Erythroblast (primary cell): ENCODE data around the gene STYK1.
A peak's percentile ranks its signal among the peaks of the same experiment; 100 is the strongest.

Experiments used
- DNase-seq, 2 experiments: peaks; one replicate each; lab custom pipeline; 2025; lab: John Stamatoyannopoulos, UW
- GATA1 ChIP-seq: IDR thresholded peaks from 2 replicates; pipeline ENCODE4 v1.6.1; 2011; ENCODE audit warnings: low read depth, mild to moderate bottlenecking, control low read depth, low read length, moderate library complexity
- POLR2A ChIP-seq: IDR thresholded peaks from 2 replicates; pipeline ENCODE4 v1.6.1; 2011; ENCODE audit warnings: mild to moderate bottlenecking, low read length

Gene STYK1, protein sequence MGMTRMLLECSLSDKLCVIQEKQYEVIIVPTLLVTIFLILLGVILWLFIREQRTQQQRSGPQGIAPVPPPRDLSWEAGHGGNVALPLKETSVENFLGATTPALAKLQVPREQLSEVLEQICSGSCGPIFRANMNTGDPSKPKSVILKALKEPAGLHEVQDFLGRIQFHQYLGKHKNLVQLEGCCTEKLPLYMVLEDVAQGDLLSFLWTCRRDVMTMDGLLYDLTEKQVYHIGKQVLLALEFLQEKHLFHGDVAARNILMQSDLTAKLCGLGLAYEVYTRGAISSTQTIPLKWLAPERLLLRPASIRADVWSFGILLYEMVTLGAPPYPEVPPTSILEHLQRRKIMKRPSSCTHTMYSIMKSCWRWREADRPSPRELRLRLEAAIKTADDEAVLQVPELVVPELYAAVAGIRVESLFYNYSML

DNA sequence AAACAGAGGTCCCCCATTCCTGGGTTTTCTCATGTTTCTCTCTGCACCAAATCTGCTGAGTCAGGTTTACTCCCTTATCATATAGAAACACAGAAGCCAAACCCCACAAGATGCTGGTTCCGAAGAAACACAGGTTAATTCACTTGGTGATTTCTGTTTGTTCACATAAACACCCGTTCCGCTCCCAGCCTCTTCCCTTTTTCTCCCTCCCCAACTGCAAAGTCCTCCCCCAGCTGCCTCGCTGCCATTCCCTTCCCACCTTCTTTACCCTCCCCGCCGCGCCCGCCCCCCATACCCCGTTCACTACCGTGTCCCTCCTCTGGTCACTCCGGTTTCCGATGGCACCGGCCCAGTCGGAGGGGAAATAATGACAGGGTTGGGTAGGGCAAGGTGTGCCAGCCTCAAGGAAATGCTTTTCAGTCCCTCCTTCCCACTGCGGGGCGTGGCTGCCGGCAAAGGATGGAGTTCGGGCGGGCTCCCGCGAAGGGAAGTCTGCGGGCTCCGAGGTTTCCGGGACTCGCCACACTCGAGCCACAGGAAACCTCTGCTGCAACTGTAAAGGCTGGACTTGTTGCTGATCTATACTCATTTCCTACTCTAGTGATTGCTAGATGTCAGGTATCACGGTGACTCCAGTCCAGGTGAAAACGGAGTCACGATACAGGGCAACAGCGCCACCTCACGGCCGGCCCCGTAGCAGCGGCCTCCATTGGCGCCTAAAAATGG, at the start of gene STYK1:
TSS of gene STYK1 (minus strand) at position 394 of the 726 bp plus-strand sequence. CDS start 39,434 bp downstream, outside the sequence.
- TF ChIP-seq GATA1 (no peak), POLR2A (no peak)
- peak; percentile 78 to 81 for DNase-seq

DNA sequence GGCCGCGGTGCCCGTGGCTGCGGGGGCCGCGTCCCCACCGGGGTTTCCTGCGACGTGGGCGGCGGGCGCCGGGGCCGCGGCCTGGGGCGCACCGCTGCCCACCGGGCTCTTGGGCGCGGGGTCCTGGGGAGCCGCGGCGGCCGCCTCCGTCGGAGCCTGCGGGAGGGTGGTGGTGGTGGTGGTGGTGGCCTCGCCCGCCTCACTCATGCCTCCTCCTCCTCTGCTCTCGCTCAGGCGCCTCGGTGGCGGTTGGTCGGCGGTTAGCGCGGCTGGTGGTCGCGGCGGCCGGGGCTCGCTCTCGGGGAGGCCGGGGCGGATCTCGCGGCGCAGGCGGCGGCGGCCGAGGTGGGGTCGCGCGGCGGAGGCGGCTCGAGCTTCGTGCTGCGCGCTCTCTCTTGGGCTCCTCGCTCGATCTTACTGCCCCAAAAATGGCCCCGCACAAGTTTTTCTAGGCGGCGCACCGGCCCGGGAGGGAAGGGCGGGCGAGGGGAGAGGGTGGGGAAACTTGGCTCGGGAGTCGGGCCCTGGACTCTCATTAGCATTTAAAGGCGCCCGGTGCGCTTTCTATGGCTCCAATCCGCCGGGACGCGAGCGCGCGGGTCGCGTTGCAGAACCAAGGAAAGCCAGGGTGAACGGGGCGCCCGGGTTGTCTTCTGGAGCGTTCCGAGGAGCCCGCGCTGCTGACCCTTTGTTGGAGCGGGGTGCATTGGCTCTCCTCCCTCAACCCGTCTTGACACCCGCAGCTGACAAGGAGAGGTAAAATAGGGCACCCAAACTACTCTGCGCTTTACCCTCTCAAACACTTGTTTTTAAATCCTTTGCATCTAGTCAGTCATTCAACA, 49.3 kb upstream of the STYK1 start, which contains the start of gene YBX3:
TSS of gene YBX3 (minus strand) at position 419 of the 842 bp plus-strand sequence. CDS start at position 207, 212 bp downstream.
- DNase-seq, result peak; percentile 83 to 88
- TF ChIP-seq GATA1 (no peak), POLR2A (no peak)

DNA sequence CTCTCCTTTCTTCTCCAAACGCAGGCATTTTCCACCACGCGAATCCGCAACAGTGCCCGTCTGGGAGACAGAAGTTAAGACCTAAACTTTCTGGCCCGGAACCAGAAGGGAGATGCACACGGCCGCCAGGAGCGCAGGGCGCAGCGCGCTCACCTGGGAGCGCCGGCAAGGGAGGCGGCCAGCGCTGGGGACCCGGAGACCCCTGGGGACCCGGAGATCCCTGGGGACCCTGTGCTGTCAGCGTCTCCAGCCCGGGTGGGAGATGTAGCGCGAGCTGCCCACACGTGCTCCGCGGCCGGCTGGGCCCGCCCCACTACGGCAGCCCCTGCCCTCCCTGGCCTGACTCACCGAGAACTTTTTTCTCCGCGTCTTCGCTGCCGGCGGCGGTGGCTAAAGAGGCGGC, 48.7 kb upstream of the STYK1 start:
- TF ChIP-seq GATA1 (no peak), POLR2A (no peak)
- peak; percentile 77 to 84 for DNase-seq

GRCh38 chr12:10721651-10722501, 48.0 kb upstream of the STYK1 start:
- no peak for TF ChIP-seq GATA1
- TF ChIP-seq POLR2A, result peak; percentile 43
- DNase-seq, result peak; percentile 70 to 78

DNA sequence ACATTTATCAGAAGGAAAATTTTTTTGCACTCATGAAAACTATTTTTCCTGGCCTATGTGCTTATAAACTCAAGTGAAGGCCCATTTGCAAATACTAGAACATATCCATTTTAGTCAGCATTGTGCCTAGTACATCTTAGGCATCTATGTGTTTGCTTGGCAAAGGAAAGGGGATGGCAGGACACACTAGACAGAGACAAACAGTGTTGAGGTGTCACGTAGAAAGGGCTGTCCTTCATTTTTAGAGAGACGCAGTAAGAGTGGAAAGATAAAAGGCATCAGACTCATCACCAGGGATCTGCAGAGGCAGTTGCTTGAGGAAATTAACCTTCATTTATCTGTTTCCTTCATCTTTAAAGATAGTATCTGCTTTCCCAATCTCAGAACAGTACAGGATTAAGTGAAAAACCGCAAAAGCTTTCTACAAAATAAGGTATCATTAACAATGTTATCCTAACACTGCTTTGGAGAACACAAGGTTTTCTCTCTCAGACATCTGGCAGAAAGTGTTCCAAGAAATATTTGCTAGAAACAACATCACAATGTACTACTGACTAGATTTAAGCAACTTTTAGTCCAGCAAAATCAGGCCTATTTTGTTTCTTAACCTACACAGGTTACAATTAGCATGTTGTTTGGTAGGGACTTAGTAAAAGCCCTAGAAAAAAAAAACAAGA, 47.3 kb upstream of the STYK1 start:
- TF ChIP-seq POLR2A (no peak), GATA1 (no peak)
- DNase-seq, result peak; percentile 4 to 24

DNA sequence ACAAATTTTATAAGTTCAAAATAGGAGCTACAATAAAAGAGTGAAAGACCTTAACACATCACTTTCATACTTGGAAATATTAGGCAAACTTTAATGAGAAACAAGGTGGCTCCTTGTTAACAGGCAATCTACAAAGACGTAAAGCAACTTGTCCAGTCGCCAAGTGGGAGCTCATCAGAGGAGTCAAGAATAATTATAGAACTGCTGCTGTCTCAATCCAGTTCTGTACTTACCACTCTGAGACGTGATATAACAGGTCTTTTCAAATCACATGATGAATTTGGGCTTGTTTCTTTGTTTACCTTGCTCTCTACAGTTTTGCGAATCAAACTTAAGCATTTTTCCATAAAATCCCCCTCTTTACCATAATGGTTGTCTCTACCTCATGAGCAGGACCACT, 45.6 kb upstream of the STYK1 start:
- TF ChIP-seq POLR2A (no peak), GATA1 (no peak)

GRCh38 chr12:10718279-10718821, 44.5 kb upstream of the STYK1 start:
- DNase-seq, result no peak
- TF ChIP-seq GATA1 (no peak), POLR2A (no peak)

More for the DNA sequence above, 45.6 kb upstream of the STYK1 start:
- peak in 1 of 2 experiments; percentile 6 for DNase-seq

DNA sequence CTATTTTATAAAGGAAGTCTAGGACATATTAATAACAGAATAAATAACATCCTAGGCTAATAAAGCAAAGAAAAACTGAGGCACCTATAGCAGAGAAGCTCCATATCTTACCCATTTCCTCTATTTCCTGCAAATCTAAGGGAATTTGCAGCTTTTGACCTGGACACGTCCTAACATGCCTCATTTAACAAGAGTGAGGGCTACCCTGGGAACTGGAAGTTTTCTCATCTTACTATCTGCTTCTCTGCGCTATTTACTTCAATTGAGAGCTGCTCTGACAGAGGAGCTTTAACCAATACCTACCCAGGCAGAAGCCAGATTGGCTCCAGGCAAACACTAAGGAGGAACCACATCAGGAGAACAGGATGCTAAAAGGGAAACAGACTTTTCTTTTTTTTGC, 43.6 kb upstream of the STYK1 start:
- DNase-seq, result no peak

DNA sequence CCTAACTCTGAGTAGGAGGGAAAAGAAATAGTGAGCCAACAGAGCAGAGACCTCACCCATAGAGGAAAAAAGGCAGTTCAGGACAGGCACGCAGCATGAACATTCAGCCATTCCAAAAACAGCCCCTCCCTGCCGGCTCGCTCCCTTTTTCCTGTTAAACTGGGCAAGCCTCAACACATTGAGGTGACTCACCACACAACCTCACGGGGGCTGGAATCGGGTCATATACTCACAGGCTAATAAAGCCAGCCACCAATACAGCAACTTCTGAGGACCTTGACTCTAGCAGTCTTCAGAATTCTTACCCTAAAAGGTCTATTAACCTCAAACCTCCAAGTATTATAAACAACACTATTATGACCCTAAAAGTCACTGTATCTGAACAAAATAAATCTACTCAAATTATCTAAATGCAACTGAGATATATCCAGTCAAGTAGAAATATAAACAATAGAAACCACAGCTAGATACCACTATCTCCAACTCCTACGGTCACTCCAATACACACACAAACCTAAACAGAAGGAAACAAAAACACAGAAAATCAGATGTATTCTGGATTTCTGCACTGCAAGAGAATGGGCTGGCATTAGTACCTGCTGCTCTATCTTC, 43.0 kb upstream of the STYK1 start:
- no peak for DNase-seq

More for the DNA sequence above, 43.6 kb upstream of the STYK1 start:
- TF ChIP-seq GATA1, result no peak
- TF ChIP-seq POLR2A, result no peak

DNA sequence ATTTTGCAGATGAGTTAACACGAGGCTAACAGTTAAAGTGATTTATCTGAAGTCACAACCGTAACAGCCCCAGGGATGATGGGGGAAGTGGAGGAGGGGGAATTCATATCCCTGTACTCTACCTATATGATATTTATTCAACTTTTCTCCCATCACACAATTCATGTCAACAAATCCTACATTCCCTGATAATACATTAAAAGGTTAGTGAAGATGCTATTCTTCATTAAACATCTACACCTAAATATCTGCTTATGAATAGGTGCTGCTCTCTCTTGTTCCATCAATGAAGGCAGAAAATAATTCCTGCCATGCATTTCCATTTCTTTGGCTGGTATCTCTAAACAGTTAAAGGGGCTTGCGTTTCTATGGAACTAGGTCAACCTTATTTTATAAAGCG, 42.4 kb upstream of the STYK1 start:
- DNase-seq, result no peak
- TF ChIP-seq POLR2A (no peak), GATA1 (no peak)

More for the DNA sequence above, 43.0 kb upstream of the STYK1 start:
- TF ChIP-seq GATA1 (no peak), POLR2A (no peak)

DNA sequence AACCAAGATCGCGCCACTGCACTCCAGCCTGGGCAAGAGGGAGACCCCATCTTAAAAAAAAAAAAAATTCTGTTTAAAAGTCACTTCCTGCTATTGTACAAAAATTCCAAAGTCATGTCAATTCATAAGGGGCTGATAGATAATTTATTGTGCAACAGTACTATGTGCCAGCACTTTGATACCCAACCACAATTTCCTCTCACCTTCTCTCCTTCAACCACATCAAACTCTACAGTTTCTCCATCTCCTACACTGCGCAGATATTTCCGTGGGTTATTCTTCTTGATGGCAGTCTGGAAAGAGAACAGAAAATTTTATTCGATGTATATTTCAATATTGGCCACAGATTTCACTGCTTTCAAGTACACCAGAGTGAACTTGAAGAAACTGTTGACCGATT, 41.6 kb upstream of the STYK1 start:
- no peak for TF ChIP-seq POLR2A
- TF ChIP-seq GATA1, result no peak
- DNase-seq, result no peak
